Testis (tissue), 3 donors: Measurements from ENCODE around the gene RTN4RL1. TPM values are rescaled to one million over a fixed set of nuclear protein-coding genes. Genes with fewer than 3 reads are reported as not detected.

Experiments used
- DNase-seq: peaks from one replicate; pipeline ENCODE4 v3.0.0-alpha.2; 2019
- H3K27ac ChIP-seq, 2 donors: fragments of 200-600 bp; sonication (generic); one replicate each; pipeline ENCODE4 v1.5.1; 2019
- H3K27me3 ChIP-seq: fragments of 200-600 bp; sonication (generic); one replicate; pipeline ENCODE4 v1.5.1; 2019
- H3K36me3 ChIP-seq: fragments of 200-600 bp; sonication (generic); one replicate; pipeline ENCODE4 v1.5.1; 2017; ENCODE audit warnings: low read depth; ENCODE audit errors: missing control alignments
- H3K4me1 ChIP-seq: fragments of 200-600 bp; sonication (generic); one replicate; pipeline ENCODE4 v1.5.1; 2019
- H3K4me3 ChIP-seq, 2 donors: fragments of 200-600 bp; sonication (generic); one replicate each; pipeline ENCODE4 v1.5.1; 2017 to 2019
- H3K9me3 ChIP-seq: fragments of 200-600 bp; sonication (generic); one replicate; pipeline ENCODE4 v1.5.1; 2017
- POLR2A ChIP-seq: fragments of 450-650 bp; IDR thresholded peaks from one replicate; pipeline ENCODE4 v1.6.1; 2017; ENCODE audit warnings: antibody characterized with exemption, mild to moderate bottlenecking, moderate library complexity
- WGBS, 2 donors: methylation state at CpG; one replicate each; pipeline ENCODE4 v1.1.5; 2018; 5-methylcytosine and 5-hydroxymethylcytosine counted together
- intact Hi-C: fragments of 100-400 bp; cut with DNase I; formaldehyde crosslinking; loops from one replicate; pipeline ENCODE4 v1.15.1; 2023; ENCODE audit warnings: low total_unique reads
- polyA plus RNA-seq: library from polyadenylated mRNA; stranded (reverse); fragments of 350-450 nt; fragmentation: Illumina TruSeq; extraction: RNeasy Lipid Tissue Mini Kit (QIAGEN cat#74804); gene quantifications from one replicate; pipeline ENCODE4 v1.2.3, GENCODE V29; 2014; ENCODE audit warnings: low read depth, low replicate concordance; ENCODE audit not compliant: insufficient read depth
- total RNA-seq, 2 donors: library from RNA; depleted of rRNA; stranded (reverse); fragments of >200 nt; gene quantifications; one replicate each; pipeline ENCODE4 v1.2.3, GENCODE V29; 2016
- TF ChIP-seq, protein P1 (sequence below), 3 experiments: fragments of 450-650 bp in 2 of 3; fragments of 200-600 bp in 1 of 3; sonication (generic) in 1 of 3; IDR thresholded peaks; one replicate each; pipeline ENCODE4 v1.5.1; 2016 to 2019; ENCODE audit warnings: antibody characterized with exemption in 3 of 3, mild to moderate bottlenecking in 2 of 3, moderate library complexity in 1 of 3

Gene RTN4RL1
- total and polyA plus RNA-seq, 3 donors from 2014 or later = 1.7 to 1.8 (median 1.8) TPM

DNA sequence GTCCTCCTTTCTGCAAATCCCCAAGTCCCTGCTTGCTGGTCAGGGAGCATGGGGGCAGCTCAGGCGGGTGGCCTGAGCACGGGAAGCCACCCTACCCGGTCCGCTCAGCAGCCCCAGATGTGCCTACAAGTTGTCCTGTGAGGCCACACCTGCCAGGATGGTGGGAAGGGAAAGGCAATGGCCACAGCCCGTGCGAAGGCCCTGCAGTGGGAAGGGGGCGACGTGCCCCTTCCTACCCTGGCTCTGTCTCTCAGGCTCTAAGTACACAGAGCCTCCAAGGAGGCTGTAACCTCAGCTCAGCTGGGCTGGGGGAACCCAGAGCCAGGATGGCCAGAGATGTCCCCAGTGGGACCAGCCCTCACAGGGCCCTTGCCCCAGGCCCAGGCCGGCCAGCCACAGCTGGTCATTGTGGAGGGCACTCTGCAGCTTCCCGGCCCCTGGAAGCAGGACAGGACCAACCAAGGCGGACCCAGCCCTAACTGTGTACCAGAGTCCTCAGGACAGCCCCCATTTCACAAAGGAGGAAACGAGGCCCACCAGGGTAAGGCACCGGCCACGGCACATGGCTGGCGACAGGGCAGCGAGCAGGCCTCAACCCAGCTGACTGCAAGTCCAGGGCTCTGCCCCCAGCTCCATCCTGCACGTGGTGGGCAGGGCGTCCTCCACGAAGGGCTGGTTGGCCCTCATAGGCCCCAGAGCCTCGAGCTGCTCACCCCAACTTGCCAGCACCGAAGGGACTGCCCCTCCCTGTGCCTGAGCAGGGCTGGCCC lies 82.3 kb downstream of the RTN4RL1 start:
- WGBS, 2 donors = 89% methylated on average over 21 of the region's 21 CpGs; no CpG with 5 or more reads in 1 of the 2 donors
- no peaks in the 10 kb centered on the region for H3K4me1 ChIP-seq
- H3K27me3 ChIP-seq = no peaks in the 10 kb centered on the region
- H3K4me3 ChIP-seq = no peak overlapping the region
- no peaks in the 10 kb centered on the region for H3K36me3 ChIP-seq
- TF ChIP-seq POLR2A = no peak
- TF ChIP-seq, protein P1, sequence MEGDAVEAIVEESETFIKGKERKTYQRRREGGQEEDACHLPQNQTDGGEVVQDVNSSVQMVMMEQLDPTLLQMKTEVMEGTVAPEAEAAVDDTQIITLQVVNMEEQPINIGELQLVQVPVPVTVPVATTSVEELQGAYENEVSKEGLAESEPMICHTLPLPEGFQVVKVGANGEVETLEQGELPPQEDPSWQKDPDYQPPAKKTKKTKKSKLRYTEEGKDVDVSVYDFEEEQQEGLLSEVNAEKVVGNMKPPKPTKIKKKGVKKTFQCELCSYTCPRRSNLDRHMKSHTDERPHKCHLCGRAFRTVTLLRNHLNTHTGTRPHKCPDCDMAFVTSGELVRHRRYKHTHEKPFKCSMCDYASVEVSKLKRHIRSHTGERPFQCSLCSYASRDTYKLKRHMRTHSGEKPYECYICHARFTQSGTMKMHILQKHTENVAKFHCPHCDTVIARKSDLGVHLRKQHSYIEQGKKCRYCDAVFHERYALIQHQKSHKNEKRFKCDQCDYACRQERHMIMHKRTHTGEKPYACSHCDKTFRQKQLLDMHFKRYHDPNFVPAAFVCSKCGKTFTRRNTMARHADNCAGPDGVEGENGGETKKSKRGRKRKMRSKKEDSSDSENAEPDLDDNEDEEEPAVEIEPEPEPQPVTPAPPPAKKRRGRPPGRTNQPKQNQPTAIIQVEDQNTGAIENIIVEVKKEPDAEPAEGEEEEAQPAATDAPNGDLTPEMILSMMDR (IDR thresholded peaks at IDR 0.05) = no peak
- no peak for DNase-seq
- no peak overlapping the region for H3K27ac ChIP-seq
- intact Hi-C loops = no loop called here
- H3K9me3 ChIP-seq = no peaks in the 10 kb centered on the region

DNA sequence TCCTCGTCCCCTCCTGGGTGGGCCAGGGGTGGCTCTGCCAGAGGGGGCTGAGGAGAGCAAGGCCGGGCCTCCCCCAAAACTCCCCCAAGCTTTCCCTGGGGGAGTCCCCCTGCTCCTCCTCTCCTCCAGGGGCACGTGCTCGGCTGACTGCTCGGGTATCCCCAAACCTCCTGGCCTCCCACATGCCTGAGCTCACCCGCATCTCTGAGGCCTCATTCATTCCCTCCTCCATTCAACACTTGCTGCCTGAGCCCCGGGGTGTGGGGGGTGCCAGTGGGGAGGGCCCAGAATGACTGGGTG lies 83.1 kb downstream of the RTN4RL1 start:
- Histone ChIP-seq H3K9me3 (no peaks in the 10 kb centered on the region), H3K27me3 (no peaks in the 10 kb centered on the region), H3K36me3 (no peaks in the 10 kb centered on the region), H3K4me3 (no peak overlapping the region), H3K27ac (no peak overlapping the region), H3K4me1 (no peaks in the 10 kb centered on the region)
- WGBS, 2 donors = 54 to 80% methylated on average over 7 of the region's 7 CpGs
- no peak for DNase-seq
- TF ChIP-seq, protein P1 (IDR thresholded peaks at IDR 0.05) = no peak
- no peak for TF ChIP-seq POLR2A
- intact Hi-C loops = no loop called here

DNA sequence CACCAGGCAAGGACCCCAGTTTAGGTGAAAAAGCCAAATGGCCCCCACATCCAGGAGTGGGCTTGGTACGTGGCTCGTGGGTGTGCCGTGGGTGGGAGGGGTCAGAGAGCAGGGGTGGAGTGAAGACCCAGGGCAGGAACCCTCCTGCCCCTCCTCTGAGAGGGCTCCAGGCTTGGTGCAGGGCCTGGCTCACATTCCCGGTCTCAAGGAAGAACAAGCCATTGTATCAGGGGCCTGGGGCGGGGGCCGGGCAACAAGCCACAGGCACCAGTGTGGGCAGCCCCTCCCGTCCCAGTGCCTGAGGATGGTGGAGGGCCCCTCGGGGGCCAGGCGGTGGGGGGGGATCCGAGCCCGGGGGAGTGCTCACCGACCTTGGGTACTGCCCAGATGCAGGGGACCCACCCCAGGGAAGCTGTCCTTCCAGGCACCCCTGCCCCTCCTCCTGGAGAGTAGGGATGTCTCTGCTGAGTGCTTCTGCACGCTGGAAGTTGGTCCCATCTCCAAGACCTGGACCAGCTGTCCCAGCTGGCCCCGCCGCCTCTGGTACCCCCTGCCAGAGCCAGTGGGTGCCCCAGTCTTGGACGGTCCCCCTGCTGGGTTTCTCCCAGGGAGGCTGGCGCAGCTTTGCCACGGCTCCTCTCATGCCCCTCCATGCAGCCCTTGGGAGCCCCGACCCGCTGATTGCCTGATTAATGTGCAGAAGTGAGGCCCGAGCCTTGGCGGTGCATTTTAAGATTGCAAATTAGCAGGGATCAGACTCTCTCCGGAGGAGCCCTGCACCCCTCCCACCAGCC lies 83.7 kb downstream of the RTN4RL1 start:
- Histone ChIP-seq H3K27ac (no peak overlapping the region), H3K27me3 (no peaks in the 10 kb centered on the region), H3K4me1 (no peaks in the 10 kb centered on the region), H3K4me3 (no peak overlapping the region), H3K36me3 (no peaks in the 10 kb centered on the region), H3K9me3 (no peaks in the 10 kb centered on the region)
- no peak for DNase-seq
- intact Hi-C loops = no loop called here
- no peak for TF ChIP-seq POLR2A
- TF ChIP-seq, protein P1 (IDR thresholded peaks at IDR 0.05) = no peak
- 48 to 53% methylated on average over 11 to 23 of the region's 23 CpGs for WGBS, 2 donors

DNA sequence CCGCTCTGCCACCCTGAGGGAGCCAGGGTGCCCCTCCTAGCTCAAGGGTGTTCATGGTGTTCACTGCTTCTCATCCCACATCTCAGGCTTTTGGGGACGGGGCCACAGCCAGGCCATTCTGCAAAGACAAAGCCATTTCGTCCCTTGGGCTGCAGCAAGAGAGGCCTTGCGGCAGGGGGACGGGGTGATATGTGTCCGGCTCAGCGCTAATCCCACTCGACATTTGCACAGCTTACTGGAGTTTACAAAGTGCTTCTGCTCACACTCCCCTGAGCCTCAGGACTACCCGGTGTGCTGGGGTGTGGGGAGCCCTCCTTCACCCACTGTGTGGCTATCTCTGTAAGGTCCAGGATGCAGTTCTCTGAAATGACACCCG lies 84.3 kb downstream of the RTN4RL1 start:
- no peaks in the 10 kb centered on the region for H3K4me1 ChIP-seq
- no peaks in the 10 kb centered on the region for H3K36me3 ChIP-seq
- intact Hi-C loops = no loop called here
- no peaks in the 10 kb centered on the region for H3K27me3 ChIP-seq
- H3K27ac ChIP-seq = no peak overlapping the region
- DNase-seq = no peak
- TF ChIP-seq POLR2A = no peak
- TF ChIP-seq, protein P1 (IDR thresholded peaks at IDR 0.05) = no peak
- no peak overlapping the region for H3K4me3 ChIP-seq
- H3K9me3 ChIP-seq = no peaks in the 10 kb centered on the region
- WGBS, 2 donors = 85 to 91% methylated on average over 4 to 10 of the region's 10 CpGs
